Measurements from ENCODE around the gene SLC10A1.
"Not testable (repeated sequence)": the region's sequence is repeated elsewhere in the genome, so short reads cannot be mapped to it uniquely, and the experiment has no call there.

Gene SLC10A1

DNA sequence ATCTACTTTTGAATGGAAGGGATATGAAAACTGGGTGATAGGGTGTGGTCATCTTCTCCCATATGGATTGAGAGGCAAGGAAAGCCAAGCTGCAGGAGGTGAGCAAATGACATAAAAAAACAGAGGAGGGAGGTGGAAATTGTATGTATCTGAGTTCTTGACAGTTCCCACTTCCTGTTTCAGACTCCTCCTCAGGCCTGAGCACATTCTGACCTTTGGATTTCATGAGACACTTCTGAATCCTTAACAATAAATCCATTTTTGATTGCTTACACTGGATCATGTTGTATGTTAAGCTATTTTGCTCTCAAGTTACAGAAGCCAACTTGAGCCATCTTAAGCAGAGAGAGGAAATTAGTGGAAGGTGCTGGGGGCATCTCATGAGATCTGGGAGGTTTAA is 41.7 kb downstream of the SLC10A1 start:
- Histone ChIP-seq H3K4me1 (ENCODE audit: insufficient read depth, low read length) (no peaks in the 10 kb centered on the region), H3K27me3 (ENCODE audit: insufficient read depth, low read length) (no peaks in the 10 kb centered on the region), H3K9me3 (ENCODE audit: low read length) (no peaks in the 10 kb centered on the region), H3K36me3 (ENCODE audit: insufficient read depth, low read length) (no peaks in the 10 kb centered on the region), H3K4me3 (ENCODE audit: low read length) (no peak overlapping the region), H2AFZ (ENCODE audit: low read depth, low read length) (no peak overlapping the region)

DNA sequence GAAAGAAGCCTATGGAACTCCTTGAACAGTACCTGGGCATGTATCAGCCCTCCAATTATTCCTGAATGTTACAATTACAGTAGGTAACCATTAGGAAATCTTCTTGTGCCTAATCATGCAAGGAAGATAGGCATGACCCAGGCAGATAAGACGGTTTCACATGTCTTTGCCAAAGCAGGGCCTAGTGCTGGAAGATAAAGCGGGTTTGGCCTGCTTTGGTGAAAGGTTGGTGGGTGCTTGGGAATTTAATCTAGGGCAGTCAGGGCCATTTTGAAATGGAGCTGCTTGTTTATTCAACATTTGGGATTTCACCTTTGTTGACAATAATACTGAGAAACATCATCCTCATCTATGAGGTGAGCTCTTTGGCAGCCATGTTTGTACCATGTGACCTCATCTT is 42.6 kb downstream of the SLC10A1 start:
- no peaks in the 10 kb centered on the region for H3K9me3 ChIP-seq (ENCODE audit: low read length)
- H3K36me3 ChIP-seq (ENCODE audit: insufficient read depth, low read length): no peaks in the 10 kb centered on the region
- no peaks in the 10 kb centered on the region for H3K4me1 ChIP-seq (ENCODE audit: insufficient read depth, low read length)
- H3K4me3 ChIP-seq (ENCODE audit: low read length): no peak overlapping the region
- no peak overlapping the region for H2AFZ ChIP-seq (ENCODE audit: low read depth, low read length)
- H3K27me3 ChIP-seq (ENCODE audit: insufficient read depth, low read length): no peaks in the 10 kb centered on the region

DNA sequence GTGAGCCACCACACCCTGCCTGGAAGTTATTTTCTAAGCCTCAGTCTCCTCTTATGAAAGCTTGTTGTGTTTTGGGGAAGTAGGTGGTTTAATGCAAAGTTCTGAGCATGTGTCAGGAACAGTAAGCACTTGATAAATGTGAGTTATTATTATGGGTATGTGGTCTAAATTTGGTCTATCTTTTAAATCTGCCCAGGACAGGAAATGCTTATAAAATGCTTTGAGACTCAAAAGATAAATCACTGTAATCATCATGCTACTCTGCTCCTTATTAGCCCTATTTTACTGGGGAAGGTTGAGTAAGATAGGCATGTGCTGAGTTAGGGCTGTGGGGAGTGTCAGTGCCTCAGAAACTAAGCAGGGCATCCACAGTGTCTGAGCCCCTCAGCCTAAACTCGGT is 43.2 kb downstream of the SLC10A1 start:
- Histone ChIP-seq H3K36me3 (ENCODE audit: insufficient read depth, low read length) (no peaks in the 10 kb centered on the region), H3K4me1 (ENCODE audit: insufficient read depth, low read length) (no peaks in the 10 kb centered on the region), H3K4me3 (ENCODE audit: low read length) (no peak overlapping the region), H3K27me3 (ENCODE audit: insufficient read depth, low read length) (no peaks in the 10 kb centered on the region), H2AFZ (ENCODE audit: low read depth, low read length) (no peak overlapping the region), H3K9me3 (ENCODE audit: low read length) (no peaks in the 10 kb centered on the region)

DNA sequence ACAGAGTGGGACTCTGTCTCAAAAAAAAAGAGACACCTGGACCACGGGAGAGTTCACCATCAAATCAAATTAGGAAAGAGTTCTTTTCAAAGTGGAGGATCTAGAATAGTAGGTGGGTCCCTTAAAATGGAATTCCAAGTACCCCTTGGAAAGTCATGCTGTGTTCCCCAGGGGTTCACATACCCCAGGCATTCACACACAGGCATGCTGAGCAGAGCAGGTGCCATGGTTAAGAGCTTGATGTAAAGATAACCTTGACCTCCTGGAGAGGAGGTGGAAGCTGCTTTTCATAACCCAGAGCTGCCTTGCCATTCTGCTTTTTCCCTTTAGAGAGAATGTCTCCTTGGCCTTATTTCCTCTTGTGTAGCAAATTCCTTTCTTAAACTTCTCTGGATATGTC is 44.3 kb downstream of the SLC10A1 start:
- Histone ChIP-seq H3K36me3 (ENCODE audit: insufficient read depth, low read length) (no peaks in the 10 kb centered on the region), H3K27me3 (ENCODE audit: insufficient read depth, low read length) (no peaks in the 10 kb centered on the region), H3K9me3 (ENCODE audit: low read length) (no peaks in the 10 kb centered on the region), H3K4me1 (ENCODE audit: insufficient read depth, low read length) (no peaks in the 10 kb centered on the region), H2AFZ (ENCODE audit: low read depth, low read length) (no peak overlapping the region), H3K4me3 (ENCODE audit: low read length) (no peak overlapping the region)

DNA sequence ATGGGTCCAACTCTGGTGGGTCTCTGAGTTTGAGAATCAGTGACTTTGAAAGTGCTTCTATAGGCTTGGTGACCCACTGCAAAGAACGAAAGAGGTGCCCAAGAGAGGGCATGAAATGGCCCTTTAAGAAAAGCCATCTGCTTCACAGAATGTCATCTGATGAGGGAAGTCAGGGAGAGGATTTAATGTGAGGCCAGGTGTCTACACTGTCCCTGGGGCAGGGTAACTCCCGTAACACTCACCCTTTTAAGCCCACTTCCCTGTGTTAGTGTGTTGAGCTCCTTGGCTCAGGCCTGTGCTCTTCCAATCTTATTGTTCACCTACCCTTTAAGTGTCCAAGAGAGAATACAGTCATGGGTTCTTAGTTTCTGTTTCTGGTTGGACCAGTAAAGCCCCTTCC is 46.5 kb downstream of the SLC10A1 start:
- no peak overlapping the region for H3K4me3 ChIP-seq (ENCODE audit: low read length)
- no peaks in the 10 kb centered on the region for H3K27me3 ChIP-seq (ENCODE audit: insufficient read depth, low read length)
- no peaks in the 10 kb centered on the region for H3K36me3 ChIP-seq (ENCODE audit: insufficient read depth, low read length)
- no peaks in the 10 kb centered on the region for H3K9me3 ChIP-seq (ENCODE audit: low read length)
- H2AFZ ChIP-seq (ENCODE audit: low read depth, low read length): no peak overlapping the region
- no peaks in the 10 kb centered on the region for H3K4me1 ChIP-seq (ENCODE audit: insufficient read depth, low read length)

DNA sequence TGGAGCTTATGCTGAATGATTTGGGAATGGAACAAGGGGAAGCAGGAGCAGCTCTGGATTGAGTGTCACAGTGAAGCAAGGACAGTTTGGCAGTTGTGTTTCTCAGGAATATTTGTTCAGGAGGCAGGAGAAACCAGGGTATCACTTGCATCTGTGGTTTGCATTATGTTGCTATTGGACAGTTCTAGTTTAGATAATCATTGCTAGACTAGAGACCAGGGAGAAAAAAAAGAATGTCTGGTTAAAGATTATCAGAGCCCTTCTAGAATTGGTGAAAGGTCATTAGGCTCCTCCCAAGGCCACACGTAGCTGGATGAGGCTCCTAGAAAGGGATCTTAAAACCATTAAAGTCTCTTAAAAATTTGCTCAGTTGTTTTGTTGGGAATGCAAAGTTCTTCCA is 47.1 kb downstream of the SLC10A1 start:
- H3K27me3 ChIP-seq (ENCODE audit: insufficient read depth, low read length): no peaks in the 10 kb centered on the region
- no peaks in the 10 kb centered on the region for H3K36me3 ChIP-seq (ENCODE audit: insufficient read depth, low read length)
- H3K9me3 ChIP-seq (ENCODE audit: low read length): no peaks in the 10 kb centered on the region
- no peak overlapping the region for H3K4me3 ChIP-seq (ENCODE audit: low read length)
- H3K4me1 ChIP-seq (ENCODE audit: insufficient read depth, low read length): no peaks in the 10 kb centered on the region
- no peak overlapping the region for H2AFZ ChIP-seq (ENCODE audit: low read depth, low read length)

DNA sequence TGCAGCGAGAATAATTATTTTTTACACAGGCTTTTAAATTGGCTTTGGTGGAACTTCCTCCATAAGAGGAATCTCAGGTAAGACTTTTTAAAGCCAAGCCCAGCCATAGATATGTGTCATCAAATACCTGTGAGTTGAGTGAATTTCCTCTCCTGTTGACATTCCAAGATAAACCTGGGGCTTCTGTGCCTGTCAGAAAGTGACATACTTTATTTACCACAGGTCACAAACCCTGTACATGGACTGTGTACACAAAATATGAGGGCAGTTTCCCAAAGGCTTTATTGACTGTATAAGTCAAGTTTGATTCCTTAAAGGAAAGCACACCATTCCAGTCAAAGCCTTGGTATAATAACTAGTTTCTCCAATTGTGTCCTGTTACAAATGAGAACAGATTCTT is 56.0 kb downstream of the SLC10A1 start:
- H3K36me3 ChIP-seq (ENCODE audit: insufficient read depth, low read length): no peaks in the 10 kb centered on the region
- H3K27me3 ChIP-seq (ENCODE audit: insufficient read depth, low read length): no peaks in the 10 kb centered on the region
- H2AFZ ChIP-seq (ENCODE audit: low read depth, low read length): no peak overlapping the region
- no peaks in the 10 kb centered on the region for H3K4me1 ChIP-seq (ENCODE audit: insufficient read depth, low read length)
- no peaks in the 10 kb centered on the region for H3K9me3 ChIP-seq (ENCODE audit: low read length)
- no peak overlapping the region for H3K4me3 ChIP-seq (ENCODE audit: low read length)

DNA sequence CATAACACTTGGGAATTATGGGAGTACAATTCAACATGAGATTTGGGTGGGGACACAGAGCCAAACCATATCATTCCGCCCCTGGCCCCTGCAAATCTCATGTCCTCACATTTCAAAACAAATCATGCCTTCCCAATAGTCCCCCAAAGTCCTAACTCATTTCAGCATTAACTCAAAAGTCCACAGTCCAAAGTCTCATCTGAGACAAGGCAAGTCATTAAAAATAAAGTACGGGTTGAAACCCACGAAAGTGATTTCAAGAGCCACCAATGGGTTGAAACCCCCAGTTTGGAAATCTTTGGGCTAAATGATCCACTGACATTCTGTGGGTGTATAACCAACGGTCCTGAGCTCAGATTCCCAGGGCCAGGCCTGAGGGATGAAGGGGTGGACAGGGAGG is 60.6 kb downstream of the SLC10A1 start:
- H3K9me3 ChIP-seq (ENCODE audit: low read length); H3K4me3 ChIP-seq (ENCODE audit: low read length); H3K27me3 ChIP-seq (ENCODE audit: insufficient read depth, low read length); H3K36me3 ChIP-seq (ENCODE audit: insufficient read depth, low read length); H3K4me1 ChIP-seq (ENCODE audit: insufficient read depth, low read length); H2AFZ ChIP-seq (ENCODE audit: low read depth, low read length): not testable (repeated sequence)

DNA sequence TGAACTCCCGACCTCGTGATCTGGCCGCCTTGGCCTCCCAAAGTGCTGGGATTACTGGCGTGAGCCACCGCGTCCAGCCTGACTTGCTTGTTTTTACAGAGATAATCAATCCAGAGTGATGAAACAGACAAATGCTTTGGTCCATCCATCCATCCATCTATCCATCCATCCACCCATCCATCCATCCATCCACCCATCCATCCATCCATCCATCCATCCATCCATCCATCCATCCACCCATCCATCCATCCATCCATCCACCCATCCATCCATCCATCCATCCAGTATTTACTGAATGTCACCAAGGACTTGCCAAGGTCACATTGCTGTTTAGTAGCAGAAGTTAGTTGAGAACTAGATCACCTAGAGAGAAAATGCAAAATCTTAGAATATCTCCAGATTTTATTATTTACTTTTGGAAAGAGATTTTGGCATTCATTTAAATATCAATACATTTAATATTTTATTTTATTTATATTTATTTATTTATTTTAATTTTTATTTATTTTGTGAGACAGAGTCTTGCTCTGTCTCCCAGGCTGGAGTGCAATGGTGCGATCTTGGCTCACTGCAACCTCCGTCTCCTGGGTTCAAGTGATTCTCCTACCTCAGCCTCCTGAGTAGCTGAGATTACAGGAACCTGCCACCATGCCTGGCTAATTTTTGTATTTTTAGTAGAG is 65.0 kb downstream of the SLC10A1 start:
- not testable (repeated sequence) for H3K36me3 ChIP-seq (ENCODE audit: insufficient read depth, low read length); H3K4me1 ChIP-seq (ENCODE audit: insufficient read depth, low read length); H3K27me3 ChIP-seq (ENCODE audit: insufficient read depth, low read length); H2AFZ ChIP-seq (ENCODE audit: low read depth, low read length); H3K4me3 ChIP-seq (ENCODE audit: low read length); H3K9me3 ChIP-seq (ENCODE audit: low read length)

DNA sequence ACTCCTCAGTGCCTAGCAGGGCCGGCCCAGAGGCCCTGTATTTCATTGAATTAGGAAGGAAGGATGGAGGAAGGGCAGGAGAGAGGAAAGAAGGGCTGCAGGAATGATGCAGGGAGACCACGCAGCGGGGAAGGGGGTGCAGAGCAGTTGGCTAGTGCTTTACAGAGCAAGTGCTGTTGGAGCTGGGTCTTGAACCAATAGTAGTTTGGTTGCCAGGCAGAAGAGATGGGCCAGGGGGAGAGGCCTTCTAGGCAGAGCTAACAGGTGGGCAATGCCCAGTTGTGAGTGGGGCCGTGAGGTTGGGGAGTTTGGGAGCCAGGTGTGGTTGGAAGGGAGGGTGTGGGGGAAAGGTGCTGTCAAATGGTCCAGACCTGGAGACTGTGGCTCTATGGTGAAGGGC is 69.2 kb downstream of the SLC10A1 start:
- no peak overlapping the region for H3K4me3 ChIP-seq (ENCODE audit: low read length)
- no peaks in the 10 kb centered on the region for H3K4me1 ChIP-seq (ENCODE audit: insufficient read depth, low read length)
- H2AFZ ChIP-seq (ENCODE audit: low read depth, low read length): no peak overlapping the region
- no peaks in the 10 kb centered on the region for H3K27me3 ChIP-seq (ENCODE audit: insufficient read depth, low read length)
- H3K9me3 ChIP-seq (ENCODE audit: low read length): no peaks in the 10 kb centered on the region
- no peaks in the 10 kb centered on the region for H3K36me3 ChIP-seq (ENCODE audit: insufficient read depth, low read length)

DNA sequence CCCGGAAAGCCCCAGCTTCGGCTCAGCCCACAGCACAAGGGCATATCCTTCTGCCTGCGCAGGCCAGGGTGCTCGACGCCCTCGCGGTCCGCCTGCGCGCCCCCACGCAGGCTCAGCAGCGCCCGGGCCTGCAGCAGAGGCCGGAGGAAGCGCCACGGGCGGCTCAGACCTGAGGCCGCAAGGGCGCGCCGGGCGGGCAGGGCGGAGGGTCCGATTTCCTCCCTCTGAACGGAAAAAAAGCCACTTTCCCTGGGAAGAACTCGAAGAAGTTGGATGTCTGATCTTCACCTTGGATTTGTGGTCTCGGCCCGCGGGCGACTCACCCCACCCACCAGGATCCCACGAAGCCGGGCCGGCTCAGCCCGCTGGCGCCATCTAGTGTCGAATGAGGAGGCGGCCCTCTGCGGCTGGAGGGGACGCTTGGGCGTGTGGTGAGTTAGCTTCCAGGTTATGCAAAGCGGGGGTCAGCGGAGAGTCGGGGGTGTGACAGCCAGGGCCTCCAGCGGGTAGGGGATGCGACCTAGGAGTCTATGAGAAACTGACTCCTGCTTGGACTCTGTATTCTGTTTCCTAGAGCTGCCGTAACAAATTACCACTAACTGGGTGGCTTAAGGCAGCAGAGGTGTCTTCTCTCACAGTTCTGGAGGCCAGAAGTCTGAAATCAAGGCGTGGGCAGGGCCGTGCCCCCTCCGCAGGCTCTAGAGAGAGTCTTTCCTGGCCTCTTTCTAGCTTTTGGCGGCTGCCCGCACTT is 70.1 kb downstream of the SLC10A1 start:
- Histone ChIP-seq H3K36me3 (ENCODE audit: insufficient read depth, low read length) (no peaks in the 10 kb centered on the region), H3K4me1 (ENCODE audit: insufficient read depth, low read length) (no peaks in the 10 kb centered on the region), H2AFZ (ENCODE audit: low read depth, low read length) (peak overlapping the region; percentile 66), H3K9me3 (ENCODE audit: low read length) (no peaks in the 10 kb centered on the region), H3K4me3 (ENCODE audit: low read length) (no peak overlapping the region), H3K27me3 (ENCODE audit: insufficient read depth, low read length) (no peaks in the 10 kb centered on the region)

Measured in neuron (in vitro differentiated cells).